Right atrium auricular region (tissue), 2 donors: Measurements from ENCODE around the gene IL25. TPM values are rescaled to one million over a fixed set of nuclear protein-coding genes. Genes with fewer than 3 reads are reported as not detected.

Source experiments
- DNase-seq: peaks from one replicate; pipeline ENCODE4 v3.0.0-alpha.2; 2019; ENCODE audit warnings: low spot score
- H3K27ac ChIP-seq, 2 donors: fragments of 200-600 bp; sonication (generic); 1 replicate in 1 of 2; 2 replicates in 1 of 2; pipeline ENCODE4 v1.5.1; 2016 to 2019
- H3K27me3 ChIP-seq, 2 donors: fragments of 200-600 bp; sonication (generic); one replicate each; pipeline versions ENCODE4 v1.5.1 to v1.6.0; 2017 to 2019
- H3K36me3 ChIP-seq: fragments of 200-600 bp; sonication (generic); one replicate; pipeline ENCODE4 v1.5.1; 2016
- H3K4me1 ChIP-seq, 2 donors: fragments of 200-600 bp; sonication (generic); one replicate each; pipeline versions ENCODE4 v1.5.1 to v1.6.0; 2017 to 2019
- H3K4me3 ChIP-seq, 2 donors: fragments of 200-600 bp; sonication (generic); 1 replicate in 1 of 2; 2 replicates in 1 of 2; pipeline ENCODE4 v1.5.1; 2017 to 2019; ENCODE audit warnings: mild to moderate bottlenecking in 1 of 2, moderate library complexity in 1 of 2
- H3K9me3 ChIP-seq, 2 donors: fragments of 200-600 bp; sonication (generic); one replicate each; pipeline ENCODE4 v1.5.1; 2019
- total RNA-seq, 2 donors: library from RNA; depleted of rRNA; stranded (reverse); fragments of >200 nt; gene quantifications; one replicate each; pipeline ENCODE4 v1.1.0, GENCODE V29; 2016
- TF ChIP-seq, protein P1 (sequence below), 2 donors: fragments of 200-600 bp; sonication (generic); IDR thresholded peaks; one replicate each; pipeline ENCODE4 v1.5.1; 2019; ENCODE audit warnings: antibody characterized with exemption in 2 of 2

IL25 gene
- total RNA-seq, 2 donors from 2014 or later: not detected

DNA sequence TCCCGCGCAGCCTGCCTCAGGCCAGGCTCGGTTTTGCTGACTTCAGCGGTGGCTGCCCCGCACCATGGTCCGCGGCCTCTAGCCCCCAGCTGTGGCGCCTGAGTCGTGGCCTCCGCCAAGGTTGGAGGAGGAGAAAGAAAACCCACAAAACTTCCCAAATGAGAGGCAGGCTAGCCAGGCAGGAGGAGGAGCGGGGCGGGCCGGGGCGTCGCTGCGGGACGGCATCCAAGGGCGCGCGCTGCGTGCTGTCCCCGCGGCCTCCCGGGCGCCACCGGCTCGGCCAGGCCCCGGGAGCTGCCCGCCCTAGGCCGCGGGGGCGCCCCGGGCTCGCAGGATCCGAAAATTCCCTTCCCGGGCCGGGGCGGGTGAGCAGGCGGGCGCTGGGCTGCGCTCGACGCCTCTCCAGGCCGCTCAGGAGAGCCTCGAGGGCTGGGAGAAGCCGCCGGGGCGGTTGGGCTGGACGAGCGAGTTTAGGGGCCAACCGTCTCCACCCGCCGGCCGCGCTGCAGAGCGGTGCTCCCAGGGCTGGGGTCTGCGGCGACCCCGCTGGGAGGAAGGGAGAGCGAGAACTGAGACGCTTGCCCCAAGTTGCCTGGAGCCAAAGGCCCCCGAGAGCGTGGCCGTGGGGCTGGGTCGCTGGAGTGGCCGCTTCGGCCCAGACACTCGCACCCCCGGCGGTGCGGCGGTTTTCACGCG is 7.4 kb upstream of the IL25 start, which contains the start of gene EFS:
EFS (minus strand) TSS at position 137 of the 696 bp plus-strand sequence. CDS start 147 bp downstream, outside the sequence.
- no peak for DNase-seq

DNA sequence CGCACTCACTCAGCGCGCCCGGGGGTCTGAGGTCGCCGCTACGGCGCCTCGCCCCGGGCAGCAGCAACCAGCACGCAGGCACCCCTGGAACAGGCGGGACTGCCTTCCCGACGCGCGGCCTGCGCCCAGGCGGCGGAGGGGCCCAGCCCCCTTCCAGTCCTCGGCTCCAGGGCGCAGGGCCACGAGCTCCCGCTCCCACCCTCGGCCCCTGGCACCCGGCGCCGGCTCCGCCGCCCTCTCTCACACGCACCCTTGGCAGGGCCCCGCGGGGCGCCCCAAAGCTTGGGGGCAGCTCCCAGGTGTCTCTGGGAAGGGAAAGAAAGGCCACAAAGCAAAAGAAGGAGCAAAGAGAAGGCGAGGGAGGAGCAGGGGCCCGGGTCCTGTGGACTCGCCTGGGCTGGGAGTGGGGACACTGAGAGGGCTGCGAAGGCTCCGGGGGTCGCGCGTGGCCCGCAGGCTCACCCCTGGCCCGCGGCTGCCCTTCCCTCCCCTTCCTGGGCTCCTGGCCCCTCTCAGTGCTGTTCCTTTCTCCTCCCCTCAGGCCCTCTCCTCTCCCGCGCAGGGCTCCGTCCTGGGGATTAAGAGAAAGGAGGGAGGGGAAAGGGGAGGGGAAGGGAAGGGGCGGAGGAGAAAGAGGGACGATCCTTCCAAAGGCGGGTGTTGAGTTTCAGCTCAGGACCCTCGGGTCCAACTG is 6.7 kb upstream of the IL25 start:
- DNase-seq: no peak
- peak overlapping the region; percentile 88 to 90 for H3K27ac ChIP-seq
- H3K36me3 ChIP-seq: no peaks in the 10 kb centered on the region
- TF ChIP-seq, protein P1, sequence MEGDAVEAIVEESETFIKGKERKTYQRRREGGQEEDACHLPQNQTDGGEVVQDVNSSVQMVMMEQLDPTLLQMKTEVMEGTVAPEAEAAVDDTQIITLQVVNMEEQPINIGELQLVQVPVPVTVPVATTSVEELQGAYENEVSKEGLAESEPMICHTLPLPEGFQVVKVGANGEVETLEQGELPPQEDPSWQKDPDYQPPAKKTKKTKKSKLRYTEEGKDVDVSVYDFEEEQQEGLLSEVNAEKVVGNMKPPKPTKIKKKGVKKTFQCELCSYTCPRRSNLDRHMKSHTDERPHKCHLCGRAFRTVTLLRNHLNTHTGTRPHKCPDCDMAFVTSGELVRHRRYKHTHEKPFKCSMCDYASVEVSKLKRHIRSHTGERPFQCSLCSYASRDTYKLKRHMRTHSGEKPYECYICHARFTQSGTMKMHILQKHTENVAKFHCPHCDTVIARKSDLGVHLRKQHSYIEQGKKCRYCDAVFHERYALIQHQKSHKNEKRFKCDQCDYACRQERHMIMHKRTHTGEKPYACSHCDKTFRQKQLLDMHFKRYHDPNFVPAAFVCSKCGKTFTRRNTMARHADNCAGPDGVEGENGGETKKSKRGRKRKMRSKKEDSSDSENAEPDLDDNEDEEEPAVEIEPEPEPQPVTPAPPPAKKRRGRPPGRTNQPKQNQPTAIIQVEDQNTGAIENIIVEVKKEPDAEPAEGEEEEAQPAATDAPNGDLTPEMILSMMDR (IDR thresholded peaks at IDR 0.05): no peak
- no peaks in the 10 kb centered on the region for H3K27me3 ChIP-seq
- peaks cover 0 to 31% of the 10 kb centered on the region in 2 donors for H3K4me1 ChIP-seq
- H3K9me3 ChIP-seq: no peaks in the 10 kb centered on the region
- peak overlapping the region; percentile 49 to 58 for H3K4me3 ChIP-seq

More for the DNA sequence above, 7.4 kb upstream of the IL25 start, which contains the start of gene EFS:
- no peaks in the 10 kb centered on the region for H3K27me3 ChIP-seq
- no peaks in the 10 kb centered on the region for H3K36me3 ChIP-seq
- H3K9me3 ChIP-seq: no peaks in the 10 kb centered on the region
- TF ChIP-seq, protein P1 (IDR thresholded peaks at IDR 0.05): no peak
- peak within 1 kb of the TSS; percentile 49 to 58 for H3K4me3 ChIP-seq
- peak within 1 kb of the TSS; percentile 88 to 90 for H3K27ac ChIP-seq
- peaks cover 0 to 31% of the 10 kb centered on the region in 2 donors for H3K4me1 ChIP-seq

DNA sequence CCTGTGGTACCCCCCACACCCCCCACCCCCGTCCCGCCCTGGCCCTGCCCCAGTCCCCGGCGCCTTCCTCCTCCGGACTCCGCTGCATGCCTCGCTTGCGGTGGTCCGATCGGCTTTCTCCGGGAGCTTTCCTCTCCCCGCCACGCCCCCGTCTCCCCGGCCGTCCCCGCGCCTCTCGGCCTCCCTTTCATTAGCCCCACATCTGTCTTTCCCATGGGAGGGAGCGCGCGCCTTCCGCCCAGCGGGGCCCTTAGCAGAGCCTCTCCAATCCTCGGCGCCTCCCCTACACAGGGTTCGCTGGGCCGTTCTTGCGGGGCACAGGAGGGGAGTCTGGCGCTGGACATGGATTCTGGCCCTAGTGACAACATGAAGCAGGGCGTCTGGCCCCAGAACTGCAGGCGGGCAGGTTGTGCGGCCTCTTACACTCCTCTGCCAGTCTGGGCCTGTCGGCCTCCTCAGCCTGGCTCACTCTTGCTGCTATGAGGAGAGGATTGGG is 6.1 kb upstream of the IL25 start:
- Histone ChIP-seq H3K4me3 (peak overlapping the region; percentile 49 to 58), H3K36me3 (no peaks in the 10 kb centered on the region), H3K9me3 (no peaks in the 10 kb centered on the region), H3K4me1 (peaks cover 0 to 31% of the 10 kb centered on the region in 2 donors), H3K27ac (peak overlapping the region; percentile 88 to 90), H3K27me3 (no peaks in the 10 kb centered on the region)
- no peak for DNase-seq
- TF ChIP-seq, protein P1 (IDR thresholded peaks at IDR 0.05): no peak

DNA sequence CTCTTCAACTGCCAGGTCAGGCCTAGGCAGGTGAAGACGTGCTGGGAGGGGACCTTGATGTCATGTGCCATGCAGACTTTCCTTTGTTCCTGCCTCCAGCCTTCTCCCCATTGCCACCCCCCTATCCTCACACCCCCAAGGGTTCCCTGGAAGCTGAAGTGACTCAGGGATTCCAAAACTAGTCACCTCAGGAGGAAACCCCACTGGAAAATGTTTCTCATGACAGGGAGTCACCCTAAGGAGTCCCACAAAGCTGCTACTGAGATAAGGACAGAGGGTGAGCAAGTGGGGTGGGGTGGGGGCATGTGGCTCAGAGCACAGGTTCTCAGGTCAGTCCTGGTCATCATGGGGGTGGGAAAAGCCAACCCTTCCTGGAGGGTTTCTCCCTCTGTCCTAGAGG is 2.4 kb upstream of the IL25 start:
- Histone ChIP-seq H3K4me1 (peaks cover 0 to 8% of the 10 kb centered on the region in 2 donors), H3K27ac (no peak overlapping the region), H3K4me3 (no peak overlapping the region), H3K36me3 (no peaks in the 10 kb centered on the region), H3K9me3 (no peaks in the 10 kb centered on the region), H3K27me3 (no peaks in the 10 kb centered on the region)
- TF ChIP-seq, protein P1 (IDR thresholded peaks at IDR 0.05): no peak
- DNase-seq: no peak

DNA sequence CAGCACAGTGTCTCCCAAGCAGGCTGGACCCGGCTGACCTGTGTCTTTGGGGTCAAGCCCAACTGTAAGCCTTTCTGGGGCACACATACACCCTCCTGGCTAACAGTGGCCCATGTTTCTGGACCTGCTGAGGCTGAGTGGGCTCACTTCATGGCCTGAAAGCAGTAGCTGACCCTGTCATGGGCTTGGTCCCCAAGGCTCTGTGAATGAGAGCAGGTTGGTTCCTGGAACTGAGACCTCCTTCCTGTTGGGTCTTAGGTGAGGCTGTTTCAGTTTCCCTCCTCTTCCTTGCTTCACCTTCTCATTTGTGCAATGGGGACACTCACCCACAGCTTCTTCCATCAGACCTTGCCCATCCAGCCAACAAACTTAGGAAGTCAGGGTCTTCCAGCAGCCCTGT is 744 bp upstream of the IL25 start:
- no peak for DNase-seq
- H3K36me3 ChIP-seq: no peaks in the 10 kb centered on the region
- TF ChIP-seq, protein P1 (IDR thresholded peaks at IDR 0.05): no peak

More for the DNA sequence above, 744 bp upstream of the IL25 start:
- no peak overlapping the region for H3K4me3 ChIP-seq
- no peaks in the 10 kb centered on the region for H3K27me3 ChIP-seq
- no peak overlapping the region for H3K27ac ChIP-seq
- H3K9me3 ChIP-seq: no peaks in the 10 kb centered on the region
- no peaks in the 10 kb centered on the region for H3K4me1 ChIP-seq
